ENCODE results near the gene PPME1.

The PPME1 gene

DNA sequence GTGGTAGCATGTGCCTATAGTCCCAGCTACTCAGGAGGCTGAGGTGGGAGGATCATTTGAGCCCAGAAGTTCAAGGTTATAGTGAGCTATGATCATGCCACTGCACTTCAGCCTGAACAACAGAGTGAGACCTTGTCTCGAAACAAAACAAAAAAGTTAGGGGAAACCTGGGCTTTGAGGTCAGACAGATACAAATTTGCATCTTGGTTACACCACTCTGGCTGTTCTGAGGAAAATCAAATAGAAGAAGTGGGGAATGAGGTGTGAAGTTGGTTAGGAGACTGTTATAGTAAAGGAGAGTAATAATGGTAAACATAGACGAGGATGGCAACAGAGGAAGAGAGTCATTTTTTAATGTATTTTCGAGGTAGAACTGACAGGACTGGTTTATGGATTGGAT, 62.6 kb downstream of the PPME1 start:
- no peak for DNase-seq

DNA sequence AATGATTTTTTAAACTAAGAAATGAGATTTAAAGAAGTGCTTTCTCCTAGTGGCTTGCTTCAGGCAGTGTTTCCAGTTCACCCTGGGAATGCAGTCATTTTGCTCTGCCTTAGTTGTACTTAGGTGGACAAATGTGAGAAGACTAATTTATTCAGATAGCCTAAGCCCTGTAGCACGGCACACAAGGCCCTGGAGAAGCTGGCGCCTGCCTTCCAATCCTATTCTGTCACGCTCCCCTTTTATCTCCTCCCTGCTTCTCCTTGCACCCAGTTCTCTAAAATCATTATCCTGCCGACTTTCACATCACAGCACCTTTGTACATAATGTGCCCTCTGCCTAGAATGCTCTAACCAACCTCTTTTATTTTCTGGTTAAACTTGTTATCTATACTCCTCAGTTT, 64.0 kb downstream of the PPME1 start:
- DNase-seq = no peak

DNA sequence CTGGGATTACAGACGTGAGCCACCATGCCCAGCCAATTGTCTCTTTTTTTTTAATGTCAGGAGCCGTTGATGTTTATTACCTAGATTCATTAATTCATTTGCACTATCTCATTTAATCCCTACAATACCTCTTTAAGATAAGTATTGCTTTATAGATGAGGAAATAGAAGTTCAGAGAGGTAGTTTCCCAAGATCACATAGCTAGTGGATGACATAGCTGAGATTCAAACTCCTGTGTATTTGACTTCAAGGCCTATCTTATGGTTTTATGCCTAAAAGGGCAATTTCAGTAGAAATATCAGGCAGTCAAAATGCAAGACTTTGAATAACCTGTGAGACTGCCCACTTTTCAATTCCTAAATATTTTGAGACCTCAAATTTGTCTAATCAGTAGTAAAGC, 66.5 kb downstream of the PPME1 start:
- DNase-seq = no peak

DNA sequence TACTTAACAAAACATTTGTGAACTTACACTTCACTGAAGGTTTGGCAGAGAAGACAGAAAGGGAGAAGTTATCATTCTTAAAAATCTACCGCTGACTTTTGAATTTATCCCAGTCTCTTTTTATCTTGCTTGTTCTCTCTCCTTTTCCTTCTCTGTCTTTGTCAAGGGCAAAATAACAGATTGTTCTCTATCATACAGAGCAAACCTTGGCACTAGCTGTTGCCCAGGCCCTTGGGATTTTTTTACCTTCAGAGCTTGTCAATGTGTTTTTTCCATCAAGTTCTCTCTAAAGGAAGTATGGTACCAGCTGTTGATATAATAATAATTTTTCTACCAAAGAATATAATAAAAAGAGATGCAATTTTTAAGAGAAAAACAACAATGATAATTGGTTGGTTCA, 67.2 kb downstream of the PPME1 start:
- no peak for DNase-seq

DNA sequence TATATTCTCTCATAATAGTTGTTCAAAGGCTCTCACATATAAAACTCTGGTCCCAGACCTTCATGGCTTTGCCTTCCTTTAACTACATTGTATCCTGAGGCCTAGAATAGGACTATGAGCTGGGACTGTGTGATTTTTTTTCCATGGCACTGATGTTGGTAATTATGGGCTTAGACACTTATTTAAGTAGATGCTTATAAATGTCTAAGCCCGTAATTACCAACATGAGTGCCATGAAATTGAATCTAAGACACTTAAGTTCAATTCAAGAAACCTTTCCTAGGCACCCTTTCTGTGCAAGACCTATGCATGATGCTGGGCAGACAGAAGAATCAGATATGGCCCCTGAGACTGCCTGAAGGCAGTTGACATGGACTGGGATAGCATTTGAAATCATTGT, 77.4 kb downstream of the PPME1 start:
- no peak for DNase-seq

DNA sequence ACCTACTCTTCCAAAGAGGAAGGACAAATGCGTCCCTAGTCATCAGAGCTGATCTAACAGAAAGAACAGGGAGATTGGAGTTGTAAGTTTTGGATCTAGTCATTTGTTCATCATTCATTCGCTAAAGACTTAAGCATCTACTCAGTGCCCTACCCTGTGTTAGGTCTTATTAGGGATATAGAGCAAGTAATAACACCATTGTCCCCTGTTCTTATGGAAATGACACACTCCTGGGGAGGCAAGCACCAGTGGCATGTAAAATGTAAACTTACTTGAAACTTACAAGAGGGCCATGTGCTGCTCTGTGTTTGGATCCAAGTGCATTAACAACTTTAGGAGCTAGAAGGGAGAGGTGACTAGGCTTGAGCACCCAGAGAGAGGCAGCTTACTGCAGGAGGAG, 78.4 kb downstream of the PPME1 start:
- no peak for DNase-seq

DNA sequence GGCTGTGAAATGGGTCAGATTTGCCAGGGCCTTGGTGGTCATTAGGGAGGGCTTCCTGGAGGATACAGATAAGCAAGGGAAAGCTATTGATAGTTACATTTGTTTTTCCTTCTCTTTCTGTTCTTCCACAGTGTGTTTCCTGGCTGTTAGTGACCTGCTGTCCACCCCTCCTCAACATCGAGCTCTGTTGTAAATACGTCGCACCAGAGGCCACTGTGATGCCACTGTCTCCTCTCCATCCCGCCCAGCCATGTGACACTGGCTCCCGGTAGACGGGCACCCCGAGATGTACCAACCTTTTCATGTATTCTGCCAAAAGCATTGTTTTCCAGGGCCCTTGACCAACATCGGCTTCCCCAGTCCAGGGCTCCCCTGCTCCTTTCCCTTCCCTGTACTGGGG, 82.3 kb downstream of the PPME1 start:
- DNase-seq = no peak

DNA sequence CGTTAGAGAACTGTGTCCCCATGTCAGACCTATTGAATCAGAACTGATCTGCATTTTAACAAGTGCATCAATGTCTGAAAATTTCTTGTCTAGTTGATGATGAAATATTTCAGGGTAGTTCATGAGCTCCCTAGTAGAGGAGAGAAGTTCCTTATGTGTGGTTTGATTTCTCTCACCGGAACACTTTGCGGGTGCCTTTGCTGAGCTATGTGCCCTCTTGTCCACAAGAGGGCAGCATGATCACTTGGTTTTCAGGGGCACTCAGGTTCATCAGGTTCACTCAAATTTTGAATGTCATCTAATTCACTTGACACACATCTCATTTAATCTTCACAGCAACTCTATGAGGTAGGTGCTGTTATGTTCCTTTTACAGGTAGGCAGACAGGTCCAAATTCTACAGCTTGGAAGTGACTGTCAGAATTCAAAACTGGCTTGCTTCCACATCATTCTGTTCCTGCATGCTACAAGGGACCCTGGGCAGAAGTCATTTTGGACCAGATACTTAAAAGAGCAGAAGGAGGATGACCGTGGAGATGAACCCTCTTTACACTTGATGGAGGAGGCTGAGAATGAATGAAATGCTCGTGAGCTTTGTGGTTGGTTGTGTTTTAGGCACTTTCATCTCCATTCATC, 84.8 kb downstream of the PPME1 start:
- DNase-seq = no peak

DNA sequence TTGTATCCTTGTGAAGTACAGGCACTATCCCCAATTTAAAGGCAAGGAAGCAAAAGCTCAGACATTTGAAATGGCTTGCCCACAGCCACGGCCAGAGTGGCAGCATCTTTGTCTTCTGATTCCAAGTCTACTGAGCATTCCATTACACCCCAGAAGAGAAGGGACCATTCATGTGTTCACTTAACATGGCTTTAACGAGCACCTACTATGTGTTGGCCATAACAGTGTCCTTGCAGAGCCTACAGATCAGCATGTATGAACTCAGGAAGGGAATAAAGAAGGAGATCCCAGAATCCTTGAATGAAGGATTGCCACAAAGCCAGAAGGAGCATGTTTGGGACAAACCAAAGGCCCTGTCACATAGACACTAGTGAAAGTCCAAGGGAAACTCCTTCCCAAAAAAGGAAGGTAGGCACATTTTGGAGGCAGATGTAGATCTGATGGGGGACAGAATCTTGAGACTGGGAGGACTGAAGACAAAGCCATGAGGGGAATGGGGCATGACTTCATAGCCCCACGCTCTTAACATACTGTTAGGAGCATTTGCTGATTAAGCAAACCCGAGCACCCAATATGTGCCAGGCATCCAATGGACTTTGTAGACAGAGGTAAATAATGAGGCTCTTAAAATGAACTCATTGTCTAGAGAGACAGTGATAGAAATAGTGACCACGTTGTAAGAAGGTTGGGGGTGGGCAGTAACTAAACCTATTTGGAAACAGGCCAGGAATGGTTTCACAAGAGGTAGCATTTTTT, 85.5 kb downstream of the PPME1 start:
- no peak for DNase-seq

DNA sequence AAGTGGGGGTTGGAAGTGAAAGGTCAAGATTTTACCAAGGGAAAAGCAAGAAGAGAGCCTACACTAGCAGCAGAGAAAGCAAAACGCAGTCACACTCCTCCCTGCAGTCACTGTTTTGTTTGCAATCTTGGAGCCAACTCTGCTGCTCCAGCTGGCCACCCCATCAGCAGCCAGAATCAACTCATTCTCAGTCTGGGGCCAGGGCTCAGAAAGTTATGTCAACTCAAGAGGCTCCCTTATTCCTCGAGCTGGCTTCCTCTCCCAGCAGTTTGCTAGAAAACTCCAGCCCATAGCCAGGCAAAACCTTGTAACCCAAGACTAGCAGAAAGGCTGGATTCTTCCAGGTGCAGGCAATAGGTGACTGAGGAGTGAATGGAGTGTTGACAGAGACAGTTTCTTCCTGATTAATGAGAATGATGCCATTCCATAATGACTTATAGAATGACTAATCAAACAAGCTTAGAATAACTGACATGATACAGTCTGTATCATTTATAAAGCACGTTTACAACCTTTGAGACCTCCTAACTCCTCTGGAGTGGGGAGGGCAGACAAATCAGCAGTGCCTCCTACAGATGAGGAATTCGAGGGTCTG, 87.0 kb downstream of the PPME1 start:
- DNase-seq = no peak

DNA sequence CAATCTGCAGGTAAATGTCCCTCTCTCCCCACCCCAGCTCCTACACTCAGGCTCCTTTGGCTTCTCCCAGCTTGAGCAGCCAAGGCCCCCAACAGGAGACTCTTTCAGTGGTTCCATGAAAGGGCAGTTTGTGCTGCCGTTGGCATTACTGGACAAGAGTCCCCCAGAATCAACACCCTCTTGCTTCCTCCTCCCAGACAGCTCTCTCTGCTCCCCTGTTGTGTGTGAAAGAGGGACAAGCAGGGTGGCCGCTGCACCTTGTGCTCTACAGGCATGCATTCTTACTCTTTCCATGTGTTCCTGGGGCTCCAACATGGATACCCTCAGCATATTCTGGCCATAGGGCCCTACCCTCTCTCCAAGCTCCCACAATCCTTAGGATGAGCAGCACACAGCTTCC, 91.6 kb downstream of the PPME1 start:
- no peak for DNase-seq

DNA sequence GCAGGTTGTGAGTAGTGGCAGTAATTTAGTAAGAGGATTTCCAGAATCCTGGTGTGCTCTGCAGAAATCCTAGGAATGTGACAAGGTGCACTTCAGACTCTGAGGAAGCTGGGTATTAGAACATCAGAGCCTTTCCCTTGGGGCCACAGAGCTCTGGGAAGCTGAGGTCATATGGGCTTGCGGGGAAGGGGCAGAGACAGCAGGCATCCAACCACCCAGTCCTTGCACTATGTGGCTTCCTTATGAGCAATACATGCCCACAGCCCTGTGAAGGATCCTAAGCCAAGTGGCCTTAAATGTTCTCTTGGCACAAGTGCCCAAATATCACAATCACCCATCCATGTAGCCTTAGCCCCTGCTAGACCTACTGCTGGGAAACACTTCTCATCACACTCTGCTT, 94.2 kb downstream of the PPME1 start:
- DNase-seq = no peak

DNA sequence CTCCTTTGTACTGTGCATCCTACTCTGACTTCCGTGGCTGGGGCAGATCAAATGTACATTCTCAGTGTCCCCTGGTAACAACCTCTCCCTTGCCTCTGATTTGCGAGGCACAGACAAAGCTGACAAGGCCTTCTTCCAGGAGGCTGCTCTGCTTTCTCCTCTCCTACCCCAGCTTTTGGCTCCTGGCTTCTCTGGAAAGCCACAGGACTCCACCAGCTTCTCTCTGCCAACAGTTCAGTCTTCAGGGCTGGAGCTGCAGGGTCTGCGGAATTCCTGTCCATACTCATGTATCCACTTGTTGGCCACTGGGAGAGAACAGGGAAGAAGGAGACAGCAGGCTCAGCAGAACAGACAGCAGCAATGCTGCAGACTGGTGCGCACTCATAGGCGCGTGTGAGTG, 95.9 kb downstream of the PPME1 start:
- no peak for DNase-seq

DNA sequence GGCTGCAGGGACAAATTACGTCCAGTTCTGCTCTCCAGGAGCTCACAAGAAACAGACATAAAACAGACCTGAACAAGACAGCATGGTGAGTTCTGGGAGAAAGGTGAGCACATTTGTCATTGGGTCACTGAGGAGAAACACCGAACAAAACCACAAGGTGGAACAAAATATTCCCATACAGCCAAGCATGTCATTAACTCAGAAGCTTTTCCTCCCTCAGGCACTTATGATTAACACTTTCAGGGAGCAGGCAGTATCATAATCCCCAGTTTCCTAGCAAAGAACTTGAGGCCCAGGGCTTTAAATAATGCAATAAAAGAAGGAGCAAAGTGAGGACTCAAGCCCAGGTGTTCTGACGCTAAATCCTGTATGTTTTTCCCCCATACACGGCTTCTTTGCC, 97.4 kb downstream of the PPME1 start:
- no peak for DNase-seq

DNA sequence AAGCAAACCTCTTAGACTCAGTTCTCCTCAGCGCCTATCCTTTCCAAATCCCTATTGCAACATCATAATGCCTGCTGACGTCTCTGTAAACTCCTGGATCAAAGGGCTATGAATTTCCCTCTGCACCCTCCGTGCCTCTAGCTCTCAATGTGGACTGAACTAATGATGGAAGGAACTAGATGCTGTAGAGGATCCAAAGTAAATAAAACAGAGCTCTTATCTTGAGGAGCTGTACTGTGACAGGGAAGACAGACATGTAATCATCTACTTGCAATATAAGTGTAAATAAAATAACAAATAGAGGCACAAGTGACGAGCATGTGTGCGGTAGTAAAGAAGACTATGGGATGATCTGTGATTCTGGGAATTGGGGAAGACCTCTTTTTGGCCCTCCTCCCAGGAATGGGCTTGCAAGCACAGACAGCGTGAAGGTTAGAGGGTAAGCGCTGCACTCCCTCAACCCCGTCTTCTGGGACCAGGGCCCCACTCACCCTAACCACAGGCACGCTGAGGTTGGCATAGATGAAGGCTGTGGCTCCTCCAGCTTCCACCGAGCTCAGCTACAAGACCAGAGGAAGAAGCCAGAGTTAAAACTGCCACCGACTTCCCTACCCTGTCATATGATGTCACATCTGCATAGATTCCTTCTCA, 98.2 kb downstream of the PPME1 start:
- DNase-seq = no peak

DNA sequence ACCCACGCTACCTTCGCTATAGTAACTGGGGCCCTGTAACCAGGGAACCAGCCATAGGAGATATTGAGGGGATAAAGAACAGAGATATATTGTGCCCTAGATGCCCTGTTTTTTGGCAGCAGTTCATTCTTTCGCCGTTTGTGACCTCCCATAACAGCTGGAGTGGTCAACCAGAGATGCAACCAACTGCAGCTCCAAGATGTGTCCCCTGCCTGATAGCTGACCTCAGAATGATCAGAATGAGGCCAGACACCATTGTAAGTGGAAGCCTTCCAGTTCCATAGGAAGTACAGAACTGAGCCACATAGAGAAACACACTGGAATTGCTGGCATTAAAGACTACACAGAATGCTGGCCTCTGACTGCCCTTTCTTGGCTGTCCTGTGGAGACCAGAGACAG, 101.2 kb downstream of the PPME1 start:
- no peak for DNase-seq

DNA sequence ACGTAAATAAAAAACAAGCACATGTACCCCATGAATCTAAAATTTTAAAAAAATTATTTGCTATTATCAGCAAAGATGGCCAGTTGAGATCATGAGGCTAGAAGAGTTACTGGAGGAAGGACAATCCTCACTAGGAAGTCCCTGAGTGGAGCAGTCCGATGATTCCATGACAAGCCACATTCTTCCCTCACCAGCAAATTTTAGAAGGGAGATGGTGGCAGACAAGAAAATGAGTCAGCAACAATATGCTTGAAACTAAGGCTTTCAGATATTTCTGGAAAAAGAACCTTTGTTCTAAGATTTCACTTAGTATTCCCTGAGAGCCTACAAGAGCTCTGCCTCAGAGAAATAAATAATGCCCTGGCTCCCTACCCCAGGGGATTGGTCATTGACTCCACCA, 105.5 kb downstream of the PPME1 start:
- DNase-seq = no peak

DNA sequence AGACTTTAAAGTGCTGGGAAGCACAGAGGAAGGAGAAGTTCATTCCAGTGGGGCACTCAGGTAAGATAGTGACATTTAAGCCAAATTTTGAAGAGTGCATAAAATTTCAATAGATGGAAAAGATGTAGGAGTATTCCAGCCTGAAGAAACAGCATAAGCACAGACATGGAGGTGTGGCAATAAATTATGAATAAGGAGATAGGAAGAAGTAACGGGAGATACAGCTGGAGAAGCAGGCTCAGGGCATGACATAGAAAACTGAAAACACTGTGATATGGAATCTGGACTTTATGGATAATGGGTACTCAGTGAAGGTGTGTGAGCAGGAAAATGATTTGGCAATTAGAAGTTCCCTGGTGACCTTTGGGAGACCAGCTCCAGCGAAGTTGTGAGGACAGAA, 107.0 kb downstream of the PPME1 start:
- no peak for DNase-seq

DNA sequence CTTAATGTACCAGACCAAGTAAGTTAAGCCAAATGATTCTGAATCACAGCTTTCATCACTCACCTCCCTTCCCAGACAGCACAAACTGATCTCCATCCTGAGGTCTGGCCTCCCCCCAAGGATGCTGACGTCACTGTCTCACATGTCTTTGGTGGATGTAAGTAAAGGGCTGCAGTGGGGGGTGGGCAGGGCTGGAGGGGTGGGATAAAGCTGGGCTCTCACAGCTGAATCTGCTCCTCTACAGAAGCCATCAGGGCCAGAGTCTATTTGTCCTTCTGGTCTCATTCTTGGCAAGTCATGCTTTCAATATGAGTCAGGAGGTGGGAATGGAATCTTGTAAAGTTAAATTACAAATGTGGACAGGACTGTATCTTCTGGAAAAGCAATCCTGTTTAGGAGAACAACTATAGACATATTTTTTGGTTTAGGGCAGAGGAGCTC, 107.7 kb downstream of the PPME1 start:
- DNase-seq = no peak

DNA sequence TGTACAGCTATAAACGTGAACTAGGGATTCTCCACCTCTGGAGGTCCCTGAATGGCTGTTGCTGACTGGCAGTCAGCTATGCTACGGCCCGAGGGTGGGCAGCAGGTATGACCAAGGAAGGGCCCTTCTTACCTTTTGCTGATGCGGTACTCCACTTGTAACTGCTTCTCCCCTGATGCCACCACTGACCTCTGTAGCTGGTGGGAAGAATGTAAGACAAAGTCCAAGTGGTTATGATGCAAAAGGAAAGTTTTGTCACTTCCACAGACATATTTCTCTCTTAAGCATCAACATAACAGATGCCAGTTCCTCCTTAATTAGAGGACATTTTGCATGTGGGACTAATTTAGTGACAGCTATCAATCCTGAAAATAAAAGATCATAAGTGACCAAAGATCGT, 108.2 kb downstream of the PPME1 start:
- DNase-seq = no peak

DNA sequence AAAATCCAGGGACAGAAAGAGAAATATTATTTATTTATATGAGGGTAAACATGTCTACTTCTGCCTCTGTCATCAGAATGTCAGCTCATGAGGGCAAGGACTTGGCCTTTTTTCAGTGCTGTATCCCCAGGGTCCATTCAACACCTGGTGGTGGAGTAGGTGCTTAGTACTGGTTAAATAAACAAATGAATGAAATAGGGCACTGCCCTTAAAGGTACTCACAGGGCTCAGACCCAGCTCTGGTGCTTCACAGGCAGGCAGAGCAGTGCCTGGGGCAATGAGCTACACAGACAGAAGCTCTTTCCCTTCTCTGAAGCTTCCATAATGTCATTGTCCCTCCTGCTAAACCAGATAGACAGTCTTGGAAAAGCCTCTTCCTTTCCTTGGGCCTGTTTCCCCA, 109.4 kb downstream of the PPME1 start:
- no peak for DNase-seq

DNA sequence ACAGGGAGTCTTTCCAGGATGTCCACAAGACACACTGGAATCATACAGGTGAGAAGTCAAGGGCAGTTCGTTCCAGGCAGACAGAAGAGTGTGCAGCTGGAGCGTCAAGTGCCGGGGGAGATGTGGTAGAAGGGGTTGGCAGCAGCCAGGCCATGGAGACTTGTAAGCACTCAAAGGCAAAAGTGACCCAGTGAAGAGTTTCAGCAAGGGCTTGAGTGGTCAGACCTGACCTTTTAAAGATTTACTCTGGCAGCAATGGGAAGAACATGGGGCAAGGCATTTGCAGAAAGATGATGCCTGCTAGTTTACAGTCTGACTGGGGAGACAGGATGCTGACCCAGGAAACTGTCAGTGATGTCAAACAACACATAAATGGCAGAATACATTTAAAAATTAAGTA, 111.3 kb downstream of the PPME1 start:
- DNase-seq = no peak

DNA sequence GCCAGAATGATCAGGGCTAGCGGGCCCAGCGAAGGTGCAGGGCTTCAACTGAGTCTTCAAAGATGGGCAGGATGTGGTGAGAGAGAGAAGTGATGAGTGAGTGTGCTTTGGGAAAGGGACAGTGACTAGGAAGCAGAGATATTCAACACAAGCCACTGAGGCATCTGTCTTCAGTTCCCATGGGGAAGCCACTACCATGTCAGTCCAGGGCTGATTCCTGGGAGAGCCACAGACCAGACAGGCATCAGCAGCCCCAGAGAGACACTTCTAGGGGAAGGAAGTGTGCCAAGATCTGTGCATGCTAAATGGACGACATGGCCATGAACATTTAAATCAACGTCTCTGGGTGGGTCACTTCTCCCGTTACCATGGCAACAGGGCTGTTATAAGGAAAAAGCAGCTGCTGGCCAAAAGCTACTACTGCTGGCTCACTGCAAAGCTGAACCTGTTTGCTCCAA, 111.9 kb downstream of the PPME1 start:
- DNase-seq = no peak

DNA sequence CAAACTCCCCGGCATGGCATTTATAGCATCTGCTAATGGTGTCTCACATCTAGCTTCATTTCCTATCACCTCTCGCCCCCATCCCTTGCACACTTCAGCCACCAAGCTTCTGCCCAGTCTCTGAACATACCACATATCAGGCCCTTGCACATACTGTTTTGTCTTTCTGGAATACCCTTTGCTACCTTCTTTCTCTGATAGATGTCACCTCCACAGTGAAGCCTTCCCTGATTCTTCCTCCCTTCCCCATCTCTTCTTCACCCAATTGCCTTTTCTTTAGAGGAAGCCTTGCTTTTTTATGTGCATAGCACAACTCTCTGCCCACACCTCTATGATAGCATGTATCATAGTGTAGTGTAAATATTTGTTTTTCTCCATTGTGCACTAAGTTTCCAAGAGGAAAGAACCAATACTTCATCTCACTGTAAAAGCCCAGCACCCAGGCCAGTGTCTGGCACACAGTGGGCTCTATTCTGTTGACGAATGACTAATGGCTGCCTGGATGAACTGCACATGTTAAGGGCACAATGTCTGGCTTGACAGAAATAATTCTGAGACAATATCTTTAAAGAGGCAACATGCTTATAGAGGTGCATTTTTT, 112.6 kb downstream of the PPME1 start:
- DNase-seq = no peak

All from DMS153 (cell line).